Pons (tissue), 1 donor: ENCODE results near the gene OR2H1.

Experiments used
- DNase-seq: peaks from one replicate; pipeline ENCODE4 v3.0.0-alpha.2; 2016; ENCODE audit warnings: low spot score

The OR2H1 gene

GRCh38 chr6:29510202-29510601 is 53.2 kb downstream of the OR2H1 start:
- no peak for DNase-seq

- no peak for DNase-seq
Observed at GRCh38 chr6:29510746-29511300, 53.9 kb downstream of the OR2H1 start.
